Cardiac septum (tissue), 1 donor: ENCODE measurements around the gene HENMT1. TPM values are rescaled to one million over a fixed set of nuclear protein-coding genes. Genes with fewer than 3 reads are reported as not detected.
"Not testable (repeated sequence)": the region's sequence is repeated elsewhere in the genome, so short reads cannot be mapped to it uniquely, and the experiment has no call there.

Experiments used
- DNase-seq: peaks from one replicate; pipeline ENCODE4 v3.0.0-alpha.2; 2020; ENCODE audit warnings: low spot score
- intact Hi-C: fragments of 100-400 bp; cut with DNase I; formaldehyde crosslinking; loops from one replicate; pipeline ENCODE4 v1.14.0; 2022
- total RNA-seq: library from RNA; stranded (reverse); fragmentation: NEBNext Ultra II Directional; extraction: Animal tissue kit (Norgen Biotek cat#: 25700); gene quantifications from one replicate; pipeline ENCODE4 v1.2.1, GENCODE V29; 2021
- donor health status: DM: no; HTN: no; CAD: no.

Gene HENMT1
- total RNA-seq, 1 donor from 2014 or later = 1.1 TPM

GRCh38 chr1:108640863-108641262 is 20.0 kb downstream of the HENMT1 start:
- intact Hi-C loops, DNase-seq: not testable (repeated sequence)

- intact Hi-C loops = no loop called here
- no peak for DNase-seq
Observed at GRCh38 chr1:108639899-108640560, 20.9 kb downstream of the HENMT1 start.

GRCh38 chr1:108636876-108637275 is 24.0 kb downstream of the HENMT1 start:
- no peak for DNase-seq
- intact Hi-C loops = no loop called here

GRCh38 chr1:108634521-108634920 is 26.4 kb downstream of the HENMT1 start:
- no peak for DNase-seq
- intact Hi-C loops = no loop called here

GRCh38 chr1:108628665-108629064 is 32.2 kb downstream of the HENMT1 start:
- DNase-seq = no peak
- intact Hi-C loops = no loop called here

- DNase-seq = no peak
- intact Hi-C loops = no loop called here
Observed at GRCh38 chr1:108627951-108628350, 32.9 kb downstream of the HENMT1 start.

GRCh38 chr1:108627256-108627655 is 33.6 kb downstream of the HENMT1 start:
- intact Hi-C loops = no loop called here
- DNase-seq = no peak

- intact Hi-C loops = no loop called here
- no peak for DNase-seq
Observed at GRCh38 chr1:108624069-108624468, 36.8 kb downstream of the HENMT1 start.

GRCh38 chr1:108617724-108618056 is 43.2 kb downstream of the HENMT1 start:
- no peak for DNase-seq
- intact Hi-C loops = no loop called here

- intact Hi-C loops = no loop called here
- no peak for DNase-seq
Observed at GRCh38 chr1:108617008-108617723, 43.7 kb downstream of the HENMT1 start.

- intact Hi-C loops = no loop called here
- no peak for DNase-seq
Observed at GRCh38 chr1:108615544-108615943, 45.3 kb downstream of the HENMT1 start.

- intact Hi-C loops = no loop called here
- no peak for DNase-seq
Observed at GRCh38 chr1:108612496-108612895, 48.4 kb downstream of the HENMT1 start.

- intact Hi-C loops = no loop called here
- no peak for DNase-seq
Observed at GRCh38 chr1:108611984-108612383, 48.9 kb downstream of the HENMT1 start.

- intact Hi-C loops = no loop called here
- DNase-seq = no peak
Observed at GRCh38 chr1:108610073-108610472, 50.8 kb downstream of the HENMT1 start.

GRCh38 chr1:108609483-108610049 is 51.3 kb downstream of the HENMT1 start:
- DNase-seq = no peak
- intact Hi-C loops = no loop called here

GRCh38 chr1:108606478-108606877 is 54.4 kb downstream of the HENMT1 start:
- DNase-seq = no peak
- intact Hi-C loops = no loop called here

GRCh38 chr1:108605633-108606032 is 55.3 kb downstream of the HENMT1 start:
- no peak for DNase-seq
- intact Hi-C loops = no loop called here

GRCh38 chr1:108601708-108602410 is 59.0 kb downstream of the HENMT1 start:
- DNase-seq = no peak
- intact Hi-C loops = no loop called here

- no peak for DNase-seq
- intact Hi-C loops = no loop called here
Observed at GRCh38 chr1:108600504-108600903, 60.4 kb downstream of the HENMT1 start.

- no peak for DNase-seq
- intact Hi-C loops = no loop called here
Observed at GRCh38 chr1:108598340-108598739, 62.6 kb downstream of the HENMT1 start.
